NCI-H82 treated with DMSO at 0.1 percent for 48 hours (cell line): ENCODE data around the gene CS.
"Not testable (repeated sequence)": the region's sequence is repeated elsewhere in the genome, so short reads cannot be mapped to it uniquely, and the experiment has no call there.

ENCODE experiments used
- DNase-seq: peaks from one replicate; lab custom pipeline; 2025; ENCODE audit not compliant: unreplicated experiment; lab: John Stamatoyannopoulos, UW

The CS gene

DNA sequence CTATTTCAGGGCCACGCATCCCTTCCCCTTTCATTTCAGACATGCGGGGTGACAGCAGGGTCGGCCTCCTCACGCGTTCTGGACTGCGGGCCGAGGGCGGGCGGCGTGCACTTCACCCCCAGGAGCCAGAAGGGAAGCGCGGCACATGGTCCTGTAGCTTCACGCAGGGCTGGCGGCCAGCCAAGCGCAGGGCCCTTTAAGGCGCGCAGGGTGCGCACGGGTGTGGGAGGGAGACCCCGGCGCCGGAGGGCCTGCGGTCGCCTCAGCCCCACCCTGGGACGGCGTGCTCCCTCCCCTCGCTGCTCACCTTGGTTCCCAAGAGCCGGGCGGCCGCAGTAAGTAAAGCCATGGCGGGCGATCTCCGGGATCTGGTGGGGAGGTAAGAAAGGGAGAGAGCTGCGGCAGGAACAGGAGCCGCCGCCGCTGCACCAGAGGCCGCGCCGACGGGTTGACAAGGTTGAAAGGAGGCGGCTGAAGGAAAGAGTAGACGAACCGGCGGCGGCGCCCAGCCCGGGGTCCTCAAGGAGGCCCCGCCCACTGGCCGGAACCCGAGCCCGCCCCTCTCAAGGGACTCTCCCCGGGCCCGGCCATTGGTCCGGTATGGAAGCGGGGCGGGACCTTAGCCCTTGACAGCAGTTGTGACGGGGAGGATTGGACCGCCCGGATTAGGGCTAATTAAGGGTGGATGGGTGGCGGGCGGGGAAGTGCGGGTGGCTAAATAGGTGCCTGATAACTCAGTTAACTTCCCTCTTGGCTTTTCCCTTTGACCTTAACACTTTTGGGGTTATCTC, at the start of gene CS:
TSS of gene CS (minus strand) at position 478 of the 791 bp plus-strand sequence. CDS start at position 349, 129 bp downstream.
- DNase-seq: peak; percentile 95

DNA sequence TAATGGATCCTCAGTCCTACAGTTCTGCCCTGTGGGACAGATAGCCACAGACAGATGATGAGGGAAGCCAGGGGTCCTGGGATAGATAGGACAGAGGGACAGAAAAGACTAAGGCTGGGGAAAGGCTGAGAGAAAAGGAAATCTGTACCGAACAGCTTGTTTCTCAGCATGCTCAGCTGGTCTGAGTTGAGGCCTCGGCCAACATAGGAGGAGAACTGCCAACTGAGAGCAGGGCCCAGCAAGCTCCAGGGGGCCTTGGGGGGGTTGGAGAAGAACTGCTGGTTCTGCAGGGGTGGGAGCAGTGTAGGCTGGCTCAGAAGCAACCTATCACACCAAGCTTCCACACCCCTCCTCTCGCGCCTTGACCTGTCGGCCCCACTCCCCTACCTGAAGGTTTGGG, 48.6 kb upstream of the CS start:
- DNase-seq: no peak

DNA sequence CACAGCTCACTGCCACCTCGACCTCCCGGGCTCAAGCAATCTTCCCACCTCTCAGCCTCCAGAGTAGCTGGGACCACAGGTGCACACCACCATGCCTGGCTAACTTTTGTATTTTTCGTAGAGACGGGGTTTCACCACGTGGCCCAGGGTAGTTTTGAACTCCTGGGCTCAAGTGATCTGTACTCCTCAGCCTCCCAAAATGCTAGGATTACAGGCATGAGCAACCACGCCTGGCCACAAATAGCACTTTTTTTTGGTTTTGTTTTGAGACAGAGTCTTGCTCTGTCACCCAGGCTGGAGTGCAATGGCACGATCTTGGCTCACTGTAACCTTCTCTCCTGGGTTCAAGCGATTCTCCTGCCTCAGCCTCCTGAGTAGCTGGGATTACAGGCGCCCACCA, 47.1 kb upstream of the CS start:
- DNase-seq: not testable (repeated sequence)

DNA sequence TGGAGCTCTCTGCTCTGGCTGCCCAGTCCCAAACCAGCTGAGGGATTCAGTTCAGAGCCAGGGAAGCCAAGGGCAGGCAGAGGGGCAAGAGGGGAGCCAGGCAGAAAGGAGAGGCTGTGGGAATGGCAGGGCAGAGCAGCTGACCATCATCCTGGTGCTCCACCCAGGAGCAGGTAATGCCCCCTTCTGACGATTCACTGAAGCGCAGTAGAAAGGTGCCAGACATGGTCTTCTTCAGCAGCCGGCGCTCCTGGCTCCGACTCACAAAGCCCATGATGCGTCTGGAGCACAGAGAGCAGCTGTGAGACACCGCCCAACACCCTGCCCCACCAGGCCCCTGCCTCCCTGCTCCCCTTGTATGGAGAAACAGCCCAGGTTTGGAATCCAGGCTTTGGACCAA, 46.5 kb upstream of the CS start:
- DNase-seq: no peak

DNA sequence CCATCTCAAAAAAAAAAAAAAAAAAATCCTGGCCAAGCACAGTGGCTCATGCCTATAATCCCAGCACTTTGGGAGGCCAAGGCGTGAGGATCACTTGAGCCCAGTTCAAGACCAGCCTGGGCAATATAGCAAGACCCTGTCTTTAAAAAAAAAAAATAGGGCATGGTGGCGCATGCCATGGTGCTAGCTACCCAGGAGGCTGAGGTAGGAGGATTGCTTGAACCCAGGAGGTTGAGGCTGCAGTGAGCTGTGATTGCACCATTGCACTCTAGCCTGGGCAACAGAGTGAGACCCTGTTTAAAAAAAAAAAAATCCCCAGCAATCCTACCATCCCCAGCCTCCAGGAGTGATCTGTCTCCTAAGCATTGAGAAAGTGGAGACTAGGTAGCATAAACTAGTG, 42.2 kb upstream of the CS start:
- DNase-seq: not testable (repeated sequence)

DNA sequence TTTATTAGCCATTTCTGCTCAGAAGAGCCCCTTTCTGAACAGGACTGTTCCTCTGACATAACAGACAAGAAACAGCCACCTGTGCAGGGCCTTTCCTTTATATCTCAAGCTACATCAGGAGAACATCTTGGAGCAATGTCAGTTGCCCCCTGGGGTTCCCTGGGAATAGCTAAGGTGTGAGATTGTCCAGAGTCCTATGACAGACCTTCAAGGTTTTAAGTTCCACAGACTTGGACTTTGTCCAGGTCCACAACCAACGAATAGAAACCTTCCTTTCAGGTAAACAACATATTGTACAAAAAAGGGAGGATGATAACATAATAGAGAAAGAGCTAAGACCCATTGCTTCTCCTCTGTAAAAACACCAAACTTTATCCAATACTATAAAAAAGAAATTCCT, 41.5 kb upstream of the CS start:
- DNase-seq: no peak

DNA sequence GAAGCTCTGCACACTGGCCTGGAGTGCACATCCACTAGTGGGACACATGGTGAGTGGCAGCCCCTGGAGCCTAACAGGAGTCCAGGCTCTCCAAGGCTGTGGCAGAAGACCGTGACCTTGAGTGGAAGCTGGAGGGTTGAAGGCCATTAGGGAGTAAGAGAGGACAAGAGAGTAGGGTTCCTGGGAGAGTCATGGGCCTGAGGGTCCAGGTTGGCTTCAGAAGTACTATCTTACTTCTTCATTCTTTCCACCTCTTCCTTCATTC, 39.0 kb upstream of the CS start:
- DNase-seq: no peak

DNA sequence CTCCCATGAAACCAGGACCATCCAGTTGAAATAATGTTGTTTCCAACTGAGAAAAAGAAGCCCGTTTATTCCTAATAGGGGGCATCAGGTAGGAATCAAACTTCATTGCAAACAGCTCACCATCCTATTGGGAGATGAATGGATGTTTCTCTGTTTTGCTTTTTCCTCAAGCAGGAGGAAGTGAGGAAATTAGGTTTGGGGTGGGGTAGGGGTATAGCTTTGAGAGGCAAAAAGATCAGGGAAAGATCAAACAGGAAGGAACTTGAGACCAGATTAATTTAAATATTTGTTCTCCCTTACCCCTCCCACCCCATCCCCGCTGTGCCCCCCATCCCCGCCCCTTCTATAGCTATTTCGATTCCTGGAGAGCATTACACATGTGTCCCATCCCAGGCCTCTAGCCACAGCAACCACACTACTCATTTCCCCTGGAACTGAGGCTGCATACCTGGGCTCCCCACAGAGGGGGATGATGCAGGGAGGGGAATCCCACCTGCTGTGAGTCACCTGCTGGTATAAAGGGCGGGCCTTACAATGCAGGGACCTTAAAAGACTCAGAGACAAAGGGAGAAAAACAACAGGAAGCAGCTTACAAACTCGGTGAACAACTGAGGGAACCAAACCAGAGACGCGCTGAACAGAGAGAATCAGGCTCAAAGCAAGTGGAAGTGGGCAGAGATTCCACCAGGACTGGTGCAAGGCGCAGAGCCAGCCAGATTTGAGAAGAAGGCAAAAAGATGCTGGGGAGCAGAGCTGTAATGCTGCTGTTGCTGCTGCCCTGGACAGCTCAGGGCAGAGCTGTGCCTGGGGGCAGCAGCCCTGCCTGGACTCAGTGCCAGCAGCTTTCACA, 38.4 kb upstream of the CS start, which contains the start of gene IL23A:
TSS of gene IL23A (plus strand) at position 577 of the 850 bp plus-strand sequence. CDS start at position 738, 161 bp downstream.
- no peak for DNase-seq

DNA sequence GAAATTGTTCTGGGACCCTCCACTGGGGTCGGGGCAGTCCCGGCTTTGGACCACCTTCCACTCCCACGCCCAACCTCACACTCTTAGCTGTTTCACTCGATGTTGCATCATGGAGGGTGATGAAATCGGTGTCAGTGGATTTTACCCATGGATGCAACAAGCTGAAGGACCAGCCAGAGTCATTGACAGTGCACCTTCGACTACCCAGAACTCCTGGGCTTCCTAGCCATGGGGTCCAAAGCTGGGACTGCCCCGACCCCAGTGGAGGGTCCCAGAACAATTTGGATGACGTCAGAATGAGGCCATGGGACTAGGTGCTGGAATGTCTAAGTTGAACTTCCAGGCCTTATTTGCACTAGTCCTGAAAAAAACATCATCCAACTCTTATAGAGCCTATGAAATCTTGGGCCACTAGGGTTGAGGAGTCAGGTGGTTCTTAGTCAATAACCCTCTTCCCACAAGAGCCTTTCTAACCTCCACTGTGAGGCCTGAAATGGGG, 37.7 kb upstream of the CS start:
- no peak for DNase-seq

DNA sequence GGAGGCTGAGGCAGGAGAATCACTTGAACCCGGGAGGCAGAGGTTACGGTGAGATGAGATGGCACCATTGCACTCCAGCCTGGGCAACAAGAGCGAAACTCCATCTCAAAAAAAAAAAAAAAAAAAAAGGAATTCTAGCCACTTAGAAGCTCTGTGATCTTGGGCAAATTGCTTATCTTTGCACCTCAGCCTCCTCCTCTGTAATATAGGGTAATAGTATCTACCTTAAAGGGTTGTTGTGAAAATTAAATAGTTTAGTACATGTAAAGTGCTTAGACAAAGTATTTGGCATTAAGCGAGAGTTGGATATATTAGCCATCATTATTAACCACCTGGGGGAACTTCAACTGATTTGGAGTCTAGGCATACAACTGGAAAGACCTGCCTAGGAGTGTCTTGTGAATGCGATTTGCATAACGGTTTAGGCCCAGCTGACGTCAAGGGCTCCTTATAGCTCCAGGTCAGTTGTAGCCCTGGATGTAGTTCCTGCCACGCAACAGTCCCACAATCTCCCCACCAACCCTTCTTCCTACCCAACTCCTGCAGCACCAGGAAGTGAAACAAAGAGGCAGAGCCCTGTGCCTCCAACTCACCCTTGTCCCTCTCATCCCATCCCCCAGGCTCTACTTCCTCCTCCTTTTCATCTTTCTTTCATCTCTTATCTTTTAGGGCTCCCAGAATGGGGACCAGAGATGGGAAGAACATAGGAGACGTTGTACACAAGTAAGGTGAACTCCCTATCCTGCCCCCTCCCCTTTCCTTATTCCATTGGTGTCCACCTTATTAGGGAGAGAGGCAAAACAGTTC, 36.4 kb upstream of the CS start:
- DNase-seq: no peak

DNA sequence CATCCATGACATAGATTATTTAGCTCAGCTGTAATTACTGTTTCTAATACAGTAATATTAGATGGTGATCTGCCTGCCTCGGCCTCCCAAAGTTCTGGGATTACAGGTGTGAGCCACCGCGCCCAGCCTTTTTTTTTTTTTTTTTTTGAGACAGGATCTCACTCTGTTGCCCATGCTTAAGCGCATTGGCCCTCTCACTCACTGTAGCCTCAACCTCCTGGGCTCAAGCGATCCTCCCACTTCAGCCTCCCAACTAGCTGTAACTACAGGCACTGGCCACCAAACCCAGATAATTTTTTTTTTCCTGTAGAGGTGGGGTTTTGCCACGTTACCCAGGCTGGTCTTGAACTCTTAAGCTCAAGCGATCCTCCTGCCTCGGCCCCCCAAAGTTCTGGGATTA, 35.4 kb upstream of the CS start:
- not testable (repeated sequence) for DNase-seq

DNA sequence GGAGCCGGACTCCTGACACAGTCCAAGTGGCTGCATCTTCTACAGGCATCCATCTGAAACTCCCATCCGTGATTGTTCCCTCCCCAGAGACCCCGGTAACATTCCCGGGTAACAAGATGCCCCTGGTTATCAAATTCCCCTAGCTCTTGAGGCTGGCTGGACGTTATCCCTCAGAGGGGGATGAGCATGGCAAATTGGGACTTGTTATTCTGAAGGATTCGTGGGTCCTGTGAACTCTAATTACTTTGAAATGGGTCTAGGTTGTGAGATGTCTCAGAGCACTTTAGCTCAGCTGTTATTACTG, 34.3 kb upstream of the CS start:
- DNase-seq: no peak

DNA sequence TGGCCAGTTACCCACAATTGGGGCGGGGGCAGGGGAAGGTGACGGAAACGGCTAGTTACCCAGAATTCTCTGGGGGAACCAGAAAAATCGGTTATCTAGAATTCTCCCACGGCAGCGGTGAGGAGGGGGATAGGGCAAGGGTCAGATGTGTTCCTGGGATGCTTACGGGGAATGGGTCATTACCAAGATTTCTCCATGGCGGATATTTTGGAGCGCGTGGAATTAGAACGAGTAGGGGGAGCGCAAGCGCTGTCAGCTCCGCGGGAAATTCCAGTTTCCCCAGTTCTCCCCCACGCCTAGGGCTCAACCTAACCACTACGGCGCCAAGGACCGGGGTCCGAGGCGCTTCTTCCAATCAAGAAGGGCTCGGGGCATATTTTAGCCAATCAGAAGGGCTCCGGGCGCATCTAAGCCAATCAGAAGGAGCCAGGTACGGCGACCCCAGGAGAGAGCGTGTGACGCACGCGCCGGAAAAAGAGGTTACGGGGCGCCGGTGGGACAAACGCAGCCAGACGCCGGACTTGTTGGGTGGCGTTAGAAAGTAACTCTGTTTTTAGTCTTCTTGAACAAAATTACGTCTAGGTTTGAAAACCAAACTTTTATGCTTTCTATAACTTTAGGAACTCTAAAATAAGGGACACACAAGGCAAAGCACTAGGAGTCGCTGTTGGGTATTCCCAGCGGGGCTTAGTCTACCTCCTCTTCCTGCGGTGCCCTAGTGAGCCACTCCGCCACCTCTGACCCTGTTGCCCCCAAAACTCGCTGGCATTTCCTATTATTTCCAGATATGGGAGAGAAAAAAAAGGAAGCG, 33.8 kb upstream of the CS start, which contains the start of gene PAN2:
TSS of gene PAN2 (minus strand) at position 322 of the 811 bp plus-strand sequence. CDS start 906 bp downstream, outside the sequence.
- peak; percentile 91 for DNase-seq

DNA sequence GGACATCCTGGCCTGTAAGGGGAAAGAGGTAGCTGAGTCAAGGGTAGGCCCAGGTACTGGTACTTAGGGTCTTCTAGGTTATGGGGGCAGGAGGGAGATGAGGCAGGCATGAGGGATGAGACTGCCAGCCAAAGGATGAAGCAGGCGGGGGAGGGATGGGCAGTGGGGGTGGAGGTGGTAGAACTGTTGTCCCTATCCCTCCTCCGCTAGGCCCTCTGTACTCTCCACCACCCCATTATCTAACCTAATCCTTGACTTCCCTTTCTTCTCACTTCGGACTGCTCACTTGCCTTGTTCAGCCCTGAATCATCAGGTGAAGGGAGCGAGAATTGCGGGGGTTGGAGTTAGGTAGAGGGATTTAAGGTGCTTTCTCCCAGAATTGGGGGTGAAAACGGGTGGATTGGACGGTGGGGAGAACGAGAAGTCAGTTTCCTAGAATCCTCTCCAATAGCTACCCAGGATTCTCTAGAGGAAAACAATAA, 33.1 kb upstream of the CS start:
- no peak for DNase-seq

DNA sequence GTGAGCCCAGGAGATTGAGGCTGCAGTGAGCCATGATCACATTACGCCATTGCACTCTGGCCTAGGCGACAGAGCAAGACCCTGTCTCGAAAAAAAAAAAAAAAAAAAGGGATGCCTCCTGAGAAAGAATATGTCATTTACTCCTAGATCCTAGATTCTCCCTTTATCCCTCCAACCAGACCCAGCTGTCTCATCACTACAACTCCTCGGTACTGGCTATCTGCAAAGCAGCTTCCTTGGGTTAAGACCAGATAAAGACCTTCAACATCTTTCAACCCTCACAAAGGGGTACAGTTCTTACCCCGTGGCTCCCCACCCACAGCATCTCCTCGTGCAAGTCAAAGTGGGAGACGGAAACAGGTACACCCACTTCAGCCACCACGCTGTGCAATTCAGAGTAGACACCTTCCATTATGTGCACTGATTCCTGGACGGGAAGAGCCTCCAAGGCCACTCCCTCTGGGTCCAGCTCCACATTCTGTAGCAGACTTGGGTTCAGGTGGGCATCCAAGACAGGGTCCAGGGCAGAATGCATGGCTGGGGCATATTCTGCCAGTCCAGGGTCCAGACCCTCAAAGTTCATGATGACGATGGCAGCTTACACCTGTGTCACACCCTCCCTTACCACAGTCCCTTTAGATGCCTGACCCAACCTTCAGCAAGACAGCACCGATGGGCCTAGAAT, 32.5 kb upstream of the CS start:
- no peak for DNase-seq

DNA sequence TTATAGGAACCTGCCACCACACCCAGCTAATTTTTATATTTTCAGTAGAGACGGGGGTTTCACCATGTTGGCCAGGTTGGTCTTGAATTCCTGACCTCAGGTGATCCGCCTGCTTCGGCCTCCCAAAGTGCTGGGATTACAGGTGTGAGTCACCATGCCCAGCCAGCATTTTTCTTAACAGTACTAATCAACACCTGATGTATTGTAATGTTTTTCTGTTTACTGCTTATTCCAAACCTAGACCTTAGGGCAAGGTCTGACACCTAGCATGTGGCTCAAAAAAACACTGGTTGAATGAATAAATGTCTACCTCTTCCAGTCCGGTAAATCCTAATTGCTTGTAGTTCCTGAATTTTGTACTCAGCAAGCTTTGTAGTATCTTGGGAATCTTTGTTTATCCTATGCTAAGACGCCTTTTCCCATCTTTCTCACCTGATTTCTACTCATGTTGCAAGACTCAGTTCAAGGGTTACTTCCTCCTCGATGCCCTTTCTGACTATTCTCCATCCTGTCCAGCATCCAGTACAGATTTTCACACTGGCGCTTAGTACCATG, 30.9 kb upstream of the CS start:
- DNase-seq: no peak

DNA sequence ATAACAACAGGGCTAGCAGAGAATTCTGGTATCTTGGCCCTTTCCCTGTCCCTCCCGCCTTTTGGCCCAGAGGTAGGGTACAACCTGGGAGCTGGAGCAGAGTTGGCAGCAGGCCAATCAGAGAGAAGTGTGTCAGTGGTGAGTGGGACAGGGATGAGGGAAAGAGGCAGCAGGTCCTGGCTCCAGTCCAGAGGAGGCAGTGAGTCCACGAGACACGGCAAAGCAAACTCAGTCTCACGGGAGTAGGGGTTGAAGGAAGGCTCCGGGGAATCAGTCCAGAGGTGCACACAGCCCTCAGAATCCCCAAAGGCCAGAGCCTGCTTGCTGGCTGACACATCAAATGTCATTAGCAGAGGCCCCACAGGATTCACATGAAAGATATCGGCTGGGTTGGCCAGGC, 26.4 kb upstream of the CS start:
- no peak for DNase-seq

DNA sequence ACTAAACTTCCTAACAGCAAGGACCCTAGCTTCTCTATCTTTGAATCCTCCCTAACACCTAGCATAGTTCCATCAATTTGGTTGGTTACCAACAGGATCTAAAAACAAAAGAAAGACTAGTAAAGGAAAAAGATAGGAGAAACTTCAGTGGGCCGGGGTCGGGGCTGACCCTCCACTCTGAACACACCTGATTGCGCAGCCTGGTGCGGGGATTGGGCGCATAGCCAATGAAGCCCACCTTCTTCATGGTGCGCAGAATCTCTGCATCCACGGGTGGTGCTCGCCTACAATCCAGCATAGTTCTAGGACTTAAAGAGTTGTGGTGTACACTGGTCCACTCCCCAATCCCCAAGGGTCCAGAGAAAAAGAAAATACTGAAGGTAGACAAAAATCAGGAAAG, 26.0 kb upstream of the CS start:
- DNase-seq: no peak

DNA sequence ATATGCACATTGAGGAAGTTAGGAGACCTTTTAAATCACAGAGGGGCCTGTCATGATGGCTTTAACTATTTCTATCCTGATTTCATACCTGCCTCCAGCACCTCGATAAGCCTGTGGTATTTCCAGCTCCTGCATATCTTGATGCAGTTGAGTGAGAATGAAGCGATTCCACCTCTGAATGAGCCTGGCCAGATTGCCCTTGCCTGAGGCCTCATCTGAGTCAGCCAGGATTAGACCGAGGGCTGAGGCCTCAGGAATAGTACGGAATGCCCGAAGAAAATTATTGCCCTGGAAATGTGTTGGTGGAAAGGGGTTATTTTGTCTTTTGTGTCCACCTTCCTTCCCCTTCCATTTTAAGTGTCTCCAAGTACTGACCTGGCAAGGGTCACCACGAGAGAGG, 24.1 kb upstream of the CS start:
- DNase-seq: no peak

DNA sequence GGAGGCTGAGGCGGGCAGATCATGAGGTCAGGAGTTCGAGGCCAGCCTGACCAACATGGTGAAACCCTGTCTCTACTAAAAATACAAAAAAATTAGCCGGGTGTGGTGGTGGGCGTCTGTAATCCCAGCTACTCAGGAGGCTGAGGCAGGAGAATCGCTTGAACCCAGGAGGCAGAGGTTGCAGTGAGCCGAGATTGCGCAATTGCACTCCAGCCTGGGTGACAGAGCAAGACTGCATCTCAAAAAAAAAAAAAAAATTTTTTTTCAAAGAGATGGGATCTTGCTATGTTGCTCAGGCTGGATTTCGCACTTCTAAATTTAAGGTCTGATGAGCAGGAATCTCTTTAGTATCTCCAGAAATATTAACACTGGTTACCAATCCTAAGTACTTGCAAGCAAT, 21.5 kb upstream of the CS start:
- not testable (repeated sequence) for DNase-seq
